Ovary (tissue), 9 donors: ENCODE results near the gene PARD3. TPM values are rescaled to one million over a fixed set of nuclear protein-coding genes. Genes with fewer than 3 reads are reported as not detected.

ENCODE experiments used
- DNase-seq, 5 donors: peaks; one replicate each; pipeline ENCODE4 v3.0.0-alpha.2; 2019 to 2020
- H3K27ac ChIP-seq, 2 donors: fragments of 200-600 bp; one replicate each; pipeline versions ENCODE4 v1.5.1 to v1.8.0; 2019 to 2022
- H3K27me3 ChIP-seq: fragments of 200-600 bp; one replicate; pipeline ENCODE4 v1.8.0; 2022
- H3K36me3 ChIP-seq: fragments of 200-600 bp; sonication (generic); one replicate; pipeline ENCODE4 v1.5.1; 2019
- H3K4me1 ChIP-seq: one replicate; pipeline ENCODE4 v1.8.1; 2013; ENCODE audit warnings: mild to moderate bottlenecking, moderate library complexity; ENCODE audit not compliant: insufficient read depth
- H3K4me3 ChIP-seq: fragments of 200-600 bp; sonication (generic); one replicate; pipeline ENCODE4 v1.5.1; 2017
- H3K9me3 ChIP-seq, 2 donors: fragments of 200-600 bp in 1 of 2; sonication (generic) in 1 of 2; one replicate each; pipeline versions ENCODE4 v1.5.1 to v1.8.1; 2013 to 2019; ENCODE audit warnings: mild to moderate bottlenecking in 1 of 2, moderate library complexity in 1 of 2
- EP300 ChIP-seq: sonication (generic); formaldehyde crosslinking; IDR thresholded peaks from one replicate; pipeline ENCODE4 v1.6.1; 2017; ENCODE audit warnings: antibody characterized with exemption
- POLR2A ChIP-seq: fragments of 450-650 bp; IDR thresholded peaks from one replicate; pipeline ENCODE4 v1.6.1; 2017; ENCODE audit warnings: antibody characterized with exemption, mild to moderate bottlenecking, moderate library complexity
- WGBS, 3 donors: extraction: QIAGEN DNeasy Blood & Tissue Kit in 1 of 3; methylation state at CpG; one replicate each; pipeline versions ENCODE4 v1.1.5 to v1.1.7; 2013 to 2017; 5-methylcytosine and 5-hydroxymethylcytosine counted together
- intact Hi-C, 4 donors: fragments of 100-400 bp; cut with DNase I; formaldehyde crosslinking; loops; one replicate each; pipeline versions ENCODE4 v1.11.0 to v1.15.1; 2022 to 2023
- polyA plus RNA-seq, 2 donors: library from polyadenylated mRNA; stranded (reverse); fragments of 200-250 nt in 1 of 2; fragments of 350-450 nt in 1 of 2; fragmentation: Illumina TruSeq in 1 of 2; extraction: RNeasy Lipid Tissue Mini Kit (QIAGEN cat#74804) in 1 of 2; gene quantifications; one replicate each; pipeline ENCODE4 v1.2.3, GENCODE V29; 2013 to 2014
- total RNA-seq, 7 donors: library from RNA; depleted of rRNA in 2 of 7; stranded (reverse); fragments of >200 nt in 2 of 7; fragmentation: NEBNext Ultra II Directional in 3 of 7; extraction: Animal tissue kit (Norgen Biotek cat#: 25700) in 3 of 7; gene quantifications; one replicate each; pipeline versions ENCODE4 v1.1.0 to v1.2.4, GENCODE V29; 2016 to 2023
- TF ChIP-seq, protein P1 (sequence below), 3 donors: fragments of 450-650 bp in 2 of 3; fragments of 200-600 bp in 1 of 3; IDR thresholded peaks; one replicate each; pipeline versions ENCODE4 v1.5.1 to v1.8.0; 2016 to 2022; ENCODE audit warnings: antibody characterized with exemption in 3 of 3, mild to moderate bottlenecking in 1 of 3
- donor health status: DM: no; HTN: no; CAD: no; lungs with moderate emphysema.
- donor health status: DM: no; HTN: no; CAD: no.
- donor health status: Bipolar disorder and iron deficiency.
- donor health status: DM: yes; HTN: yes; CAD: no.
- donor health status: DM: no; HTN: no; CAD: no.
- donor health status: DM: yes; HTN: yes; CAD: no.

Gene PARD3
- total and polyA plus RNA-seq, 9 donors: 31.8 to 92.3 (median 67.1) TPM

DNA sequence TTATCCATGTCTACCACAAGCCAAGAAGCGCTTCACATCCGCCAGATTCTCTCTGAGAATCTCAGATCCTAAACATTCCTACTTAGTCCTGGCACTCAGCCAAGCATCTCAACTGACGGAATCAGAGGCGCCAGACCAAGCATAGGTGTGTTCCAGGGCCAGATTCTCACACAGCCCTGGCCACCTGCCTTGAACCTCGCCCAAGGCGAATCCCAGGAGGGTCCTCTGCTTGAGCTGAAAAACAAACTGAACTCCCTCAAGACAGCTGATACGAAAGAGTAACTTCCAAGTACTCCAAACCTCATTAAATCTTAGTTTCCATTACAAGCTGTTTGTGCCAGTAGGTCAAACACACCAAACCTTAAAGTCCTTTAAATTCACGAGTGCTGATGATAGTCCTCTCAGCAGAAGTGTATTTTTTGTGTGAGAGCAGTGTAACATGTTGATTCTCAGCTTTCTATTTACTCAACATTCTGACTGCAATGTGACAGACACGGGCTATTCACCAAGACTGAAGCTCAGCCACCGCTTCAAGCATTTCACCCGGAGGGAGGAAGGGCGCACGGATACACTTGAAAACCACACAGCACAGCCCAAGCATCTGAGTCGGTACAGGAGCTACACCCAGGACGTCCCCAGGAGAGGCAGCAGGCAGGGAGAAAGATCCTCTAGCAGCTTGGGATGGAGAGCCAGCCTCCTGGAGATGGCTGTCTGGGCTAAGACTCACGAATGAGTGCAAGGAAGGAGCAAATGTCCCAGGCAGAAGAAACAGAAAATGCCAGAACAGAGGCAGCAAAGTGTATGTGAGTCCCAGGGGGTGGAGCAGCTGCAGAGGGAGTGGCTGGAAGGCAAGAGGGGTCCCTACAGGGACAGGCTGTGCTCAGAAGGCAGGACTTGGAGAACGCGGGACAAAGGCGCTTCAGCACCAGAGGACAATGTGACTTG, 6.0 kb downstream of the PARD3 start:
- peaks cover 24% of the 10 kb centered on the region for H3K4me1 ChIP-seq
- H3K27ac ChIP-seq: peak overlapping the region in 1 of 2 donors; percentile 19
- WGBS, 3 donors: 24 to 31% (median 30%) methylated on average over 19 of the region's 19 CpGs
- intact Hi-C loops: no loop called here
- peak overlapping the region; percentile 4 for H3K4me3 ChIP-seq
- H3K36me3 ChIP-seq: no peaks in the 10 kb centered on the region
- peak in 4 of 5 donors; percentile 26 to 57 (median 36) for DNase-seq
- TF ChIP-seq EP300: no peak
- TF ChIP-seq POLR2A: no peak
- TF ChIP-seq, protein P1, sequence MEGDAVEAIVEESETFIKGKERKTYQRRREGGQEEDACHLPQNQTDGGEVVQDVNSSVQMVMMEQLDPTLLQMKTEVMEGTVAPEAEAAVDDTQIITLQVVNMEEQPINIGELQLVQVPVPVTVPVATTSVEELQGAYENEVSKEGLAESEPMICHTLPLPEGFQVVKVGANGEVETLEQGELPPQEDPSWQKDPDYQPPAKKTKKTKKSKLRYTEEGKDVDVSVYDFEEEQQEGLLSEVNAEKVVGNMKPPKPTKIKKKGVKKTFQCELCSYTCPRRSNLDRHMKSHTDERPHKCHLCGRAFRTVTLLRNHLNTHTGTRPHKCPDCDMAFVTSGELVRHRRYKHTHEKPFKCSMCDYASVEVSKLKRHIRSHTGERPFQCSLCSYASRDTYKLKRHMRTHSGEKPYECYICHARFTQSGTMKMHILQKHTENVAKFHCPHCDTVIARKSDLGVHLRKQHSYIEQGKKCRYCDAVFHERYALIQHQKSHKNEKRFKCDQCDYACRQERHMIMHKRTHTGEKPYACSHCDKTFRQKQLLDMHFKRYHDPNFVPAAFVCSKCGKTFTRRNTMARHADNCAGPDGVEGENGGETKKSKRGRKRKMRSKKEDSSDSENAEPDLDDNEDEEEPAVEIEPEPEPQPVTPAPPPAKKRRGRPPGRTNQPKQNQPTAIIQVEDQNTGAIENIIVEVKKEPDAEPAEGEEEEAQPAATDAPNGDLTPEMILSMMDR (IDR thresholded peaks at IDR 0.05): no peak
- no peaks in the 10 kb centered on the region for H3K27me3 ChIP-seq
- H3K9me3 ChIP-seq: no peaks in the 10 kb centered on the region

DNA sequence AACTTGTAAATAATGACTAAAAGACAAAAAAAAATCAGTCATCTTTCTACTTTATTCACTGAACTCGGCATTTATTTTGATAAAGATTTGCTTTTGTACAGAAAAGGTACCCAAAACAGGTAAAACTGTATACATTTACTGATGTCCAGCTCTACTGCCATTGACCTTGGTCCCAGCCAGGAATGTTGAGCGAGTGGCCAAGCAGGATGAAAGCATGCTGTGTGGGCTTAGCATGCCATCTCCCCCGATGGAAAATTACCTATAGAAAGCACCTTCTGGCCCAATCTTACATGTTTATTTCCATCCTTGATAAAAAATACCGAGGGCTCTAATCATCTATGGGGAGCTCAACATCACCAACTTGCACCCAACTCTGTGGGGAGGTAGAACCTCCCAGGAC, 6.8 kb downstream of the PARD3 start:
- Histone ChIP-seq H3K27me3 (no peaks in the 10 kb centered on the region), H3K4me3 (no peak overlapping the region), H3K27ac (no peak overlapping the region), H3K36me3 (no peaks in the 10 kb centered on the region), H3K4me1 (peaks cover 24% of the 10 kb centered on the region), H3K9me3 (no peaks in the 10 kb centered on the region)
- TF ChIP-seq, protein P1 (IDR thresholded peaks at IDR 0.05): no peak
- TF ChIP-seq EP300 (no peak), POLR2A (no peak)
- intact Hi-C loops: no loop called here
- no peak for DNase-seq
- 56 to 60% (median 57%) methylated on average over 4 of the region's 4 CpGs for WGBS, 3 donors

DNA sequence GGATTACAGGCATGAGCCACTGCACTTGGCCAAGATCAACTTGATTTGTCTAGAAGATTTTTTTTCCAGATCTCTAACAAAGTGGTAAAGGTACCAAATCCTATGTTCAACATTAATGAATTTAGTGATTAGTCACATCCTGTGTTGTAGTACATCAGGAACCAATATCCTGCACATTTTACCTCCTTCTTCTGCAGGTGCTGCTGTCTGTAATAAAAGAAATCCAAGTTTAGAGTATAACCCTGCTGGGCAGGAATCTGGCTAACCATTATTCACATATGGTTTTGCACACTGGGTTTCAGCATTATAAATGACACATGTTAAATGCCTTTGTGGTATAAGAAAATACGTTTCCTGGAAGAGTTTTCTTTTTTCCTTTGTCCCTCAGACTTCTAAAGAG, 10.8 kb downstream of the PARD3 start:
- intact Hi-C loops: no loop called here
- Histone ChIP-seq H3K4me1 (peaks cover 16% of the 10 kb centered on the region), H3K4me3 (no peak overlapping the region), H3K27me3 (no peaks in the 10 kb centered on the region), H3K36me3 (no peaks in the 10 kb centered on the region), H3K9me3 (no peaks in the 10 kb centered on the region), H3K27ac (no peak overlapping the region)
- no peak for DNase-seq
- 89 to 95% (median 89%) methylated on average over 1 of the region's 1 CpG for WGBS, 3 donors
- TF ChIP-seq, protein P1 (IDR thresholded peaks at IDR 0.05): no peak
- no peak for TF ChIP-seq POLR2A
- no peak for TF ChIP-seq EP300

DNA sequence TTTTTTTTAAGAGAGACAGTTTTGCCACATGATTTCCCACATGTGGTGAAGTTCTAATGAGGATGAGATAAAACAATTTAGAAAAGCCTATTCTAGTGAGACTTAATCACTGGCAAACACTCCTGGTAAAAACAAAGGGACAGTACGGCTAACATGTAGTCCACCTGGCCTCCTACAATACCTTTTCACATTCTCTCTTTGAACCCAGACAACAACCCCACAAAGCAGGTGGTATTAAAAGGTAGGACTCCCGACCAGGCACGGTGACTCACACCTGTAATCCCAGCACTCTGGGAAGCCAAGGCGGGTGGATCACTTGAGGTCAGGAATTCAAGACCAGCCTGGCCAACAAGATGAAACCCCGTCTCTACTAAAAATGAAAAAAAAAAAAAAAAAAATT, 12.4 kb downstream of the PARD3 start:
- DNase-seq: no peak
- intact Hi-C loops: no loop called here
- 83 to 97% (median 84%) methylated on average over 5 of the region's 5 CpGs for WGBS, 3 donors
- TF ChIP-seq, protein P1 (IDR thresholded peaks at IDR 0.05): no peak
- no peak for TF ChIP-seq EP300
- TF ChIP-seq POLR2A: no peak
- Histone ChIP-seq H3K27ac (no peak overlapping the region), H3K4me3 (no peak overlapping the region), H3K4me1 (peaks cover 8% of the 10 kb centered on the region), H3K36me3 (no peaks in the 10 kb centered on the region), H3K27me3 (no peaks in the 10 kb centered on the region), H3K9me3 (no peaks in the 10 kb centered on the region)
